ENCODE data around the gene BAG1.

- TF ChIP-seq POLR2AphosphoS5 (IDR thresholded peaks at IDR 0.05) (no peak), CTCF (IDR thresholded peaks at IDR 0.05) (no peak), POLR2A (IDR thresholded peaks at IDR 0.05) (no peak)
Measured at GRCh38 chr9:33307067-33307466, 42.6 kb upstream of the BAG1 start.
